HepG2 (cell line): ENCODE data around the gene COQ7. TPM values are rescaled to one million over a fixed set of nuclear protein-coding genes. Genes with fewer than 3 reads are reported as not detected.

ENCODE experiments used
- KLF11 ChIP-seq: IDR thresholded peaks from 2 replicates; pipeline ENCODE4 v1.6.1; 2016; ENCODE audit warnings: missing compliant biosample characterization
- PAX8 ChIP-seq: sonication (generic); formaldehyde crosslinking; IDR thresholded peaks from 2 replicates; pipeline ENCODE4 v1.8.0; 2022; ENCODE audit warnings: mild to moderate bottlenecking, missing genetic modification reagents, borderline replicate concordance
- RFX1 ChIP-seq: fragments of 450-650 bp; IDR thresholded peaks from 2 replicates; pipeline ENCODE4 v1.6.1; 2017
- SKI ChIP-seq: fragments of 450-650 bp; IDR thresholded peaks from one replicate; pipeline ENCODE4 v1.6.1; 2018; ENCODE audit warnings: mild to moderate bottlenecking; ENCODE audit not compliant: partially characterized antibody
- SMAD1 ChIP-seq: sonication (generic); formaldehyde crosslinking; IDR thresholded peaks from 2 replicates; pipeline ENCODE4 v1.4.0; 2020; ENCODE audit warnings: missing genetic modification reagents, low read depth, mild to moderate bottlenecking, borderline replicate concordance
- SRY ChIP-seq: sonication (generic); formaldehyde crosslinking; IDR thresholded peaks from 2 replicates; pipeline ENCODE4 v1.8.0; 2022; ENCODE audit warnings: mild to moderate bottlenecking, missing genetic modification reagents
- YEATS4 ChIP-seq: sonication (generic); formaldehyde crosslinking; IDR thresholded peaks from 2 replicates; pipeline ENCODE4 v1.4.0; 2020; ENCODE audit warnings: missing genetic modification reagents, borderline replicate concordance
- ZNF124 ChIP-seq: sonication (generic); formaldehyde crosslinking; IDR thresholded peaks from 2 replicates; pipeline ENCODE4 v1.4.0; 2020; ENCODE audit warnings: missing genetic modification reagents
- ZNF225 ChIP-seq: sonication (generic); formaldehyde crosslinking; IDR thresholded peaks from 2 replicates; pipeline ENCODE4 v1.4.0; 2020; ENCODE audit warnings: mild to moderate bottlenecking, missing genetic modification reagents
- ZNF234 ChIP-seq: sonication (generic); formaldehyde crosslinking; conservative IDR thresholded peaks from 2 replicates; pipeline ENCODE4 v1.5.1; 2020; ENCODE audit warnings: mild to moderate bottlenecking, missing genetic modification reagents
- ZNF543 ChIP-seq: sonication (generic); formaldehyde crosslinking; IDR thresholded peaks from 2 replicates; pipeline ENCODE4 v1.4.0; 2020; ENCODE audit warnings: mild to moderate bottlenecking, missing genetic modification reagents
- ZNF567 ChIP-seq: sonication (generic); formaldehyde crosslinking; IDR thresholded peaks from 2 replicates; pipeline ENCODE4 v1.8.1; 2023; ENCODE audit warnings: mild to moderate bottlenecking, missing genetic modification reagents, borderline replicate concordance
- ZNF768 ChIP-seq: sonication (generic); formaldehyde crosslinking; IDR thresholded peaks from 2 replicates; pipeline ENCODE4 v1.4.0; 2020; ENCODE audit warnings: missing genetic modification reagents
- polyA plus RNA-seq, 8 experiments: library from polyadenylated mRNA; depleted of rRNA in 3 of 8; stranded (reverse) in 7 of 8; unstranded in 1 of 8; fragments of >200 nt; fragmentation: Illumina TruSeq in 4 of 8; extraction: Trizol in 4 of 8; gene quantifications; 2 replicates each; pipeline versions ENCODE4 v1.2.1 to v1.2.3, GENCODE V29; 2011 to 2016; ENCODE audit warnings: low read depth in 4 of 8, missing spikeins in 1 of 8, mixed read lengths in 1 of 8; ENCODE audit not compliant: insufficient read depth in 1 of 8
- total RNA-seq, 5 experiments: library from RNA; depleted of rRNA; stranded (reverse); fragments of >200 nt; fragmentation: Illumina TruSeq; extraction: Trizol; gene quantifications; 2 replicates each; pipeline ENCODE4 v1.2.3, GENCODE V29; 2016; ENCODE audit warnings: low read depth in 1 of 5
- TF ChIP-seq, protein P1 (sequence below): sonication (generic); formaldehyde crosslinking; IDR thresholded peaks from 2 replicates; pipeline ENCODE4 v1.4.0; 2020; ENCODE audit warnings: missing genetic modification reagents
- TF ChIP-seq, protein P2 (sequence below): sonication (generic); formaldehyde crosslinking; IDR thresholded peaks from 2 replicates; pipeline ENCODE4 v1.4.0; 2020; ENCODE audit warnings: missing genetic modification reagents
- TF ChIP-seq, protein P3 (sequence below): IDR thresholded peaks from 2 replicates; pipeline ENCODE4 v1.4.0; 2020; ENCODE audit warnings: mild to moderate bottlenecking, missing genetic modification reagents

COQ7 gene
- total and polyA plus RNA-seq, 2 of the 13 experiments (the other 11 are each of a cell fraction or from before 2014, with no cell fraction given) = 20.1 to 45.7 TPM

DNA sequence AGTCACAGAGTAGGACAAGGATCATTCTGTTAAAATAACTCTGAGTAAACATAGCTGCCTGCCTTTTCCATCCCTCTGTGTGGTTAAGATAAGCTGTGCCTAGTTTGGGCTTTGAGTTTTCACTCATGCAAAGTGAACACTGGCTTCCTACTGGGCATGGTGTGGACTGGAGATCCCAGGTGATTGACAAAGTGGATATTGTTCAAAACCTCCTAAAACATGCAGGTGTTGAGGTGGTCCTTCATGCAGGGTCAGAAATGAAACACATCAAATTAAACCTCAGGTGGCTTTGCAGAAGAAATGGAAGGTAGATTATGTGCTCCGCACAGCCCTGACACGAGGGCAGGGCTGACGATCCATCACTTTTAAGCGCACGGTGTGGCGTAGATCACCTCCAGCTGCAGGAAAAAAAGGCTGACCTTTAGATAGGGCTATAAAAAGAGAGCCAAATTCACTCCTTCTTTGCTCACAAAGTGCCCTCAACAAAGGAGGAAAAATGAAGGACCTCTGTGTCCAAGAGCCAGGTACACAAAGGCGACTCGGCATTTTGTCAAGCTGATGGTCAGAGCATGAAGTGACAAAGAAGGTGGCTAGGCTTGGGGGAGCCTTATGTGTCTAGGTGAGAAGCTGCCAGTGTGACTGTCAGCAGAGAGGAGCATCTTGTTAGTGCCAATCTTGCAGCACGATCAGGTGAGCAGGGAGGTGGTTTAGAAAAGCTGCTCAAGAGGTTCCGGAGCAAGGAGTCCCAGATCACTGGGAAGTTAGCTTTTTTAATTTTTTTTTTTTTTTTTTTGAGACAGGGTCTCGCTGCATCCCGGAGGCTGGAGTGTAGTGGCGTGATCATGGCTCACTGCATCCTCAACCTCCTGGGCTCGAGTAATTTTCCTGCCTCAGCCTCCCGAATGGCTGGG lies 26.5 kb downstream of the COQ7 start (continued):
- TF ChIP-seq, protein P1, sequence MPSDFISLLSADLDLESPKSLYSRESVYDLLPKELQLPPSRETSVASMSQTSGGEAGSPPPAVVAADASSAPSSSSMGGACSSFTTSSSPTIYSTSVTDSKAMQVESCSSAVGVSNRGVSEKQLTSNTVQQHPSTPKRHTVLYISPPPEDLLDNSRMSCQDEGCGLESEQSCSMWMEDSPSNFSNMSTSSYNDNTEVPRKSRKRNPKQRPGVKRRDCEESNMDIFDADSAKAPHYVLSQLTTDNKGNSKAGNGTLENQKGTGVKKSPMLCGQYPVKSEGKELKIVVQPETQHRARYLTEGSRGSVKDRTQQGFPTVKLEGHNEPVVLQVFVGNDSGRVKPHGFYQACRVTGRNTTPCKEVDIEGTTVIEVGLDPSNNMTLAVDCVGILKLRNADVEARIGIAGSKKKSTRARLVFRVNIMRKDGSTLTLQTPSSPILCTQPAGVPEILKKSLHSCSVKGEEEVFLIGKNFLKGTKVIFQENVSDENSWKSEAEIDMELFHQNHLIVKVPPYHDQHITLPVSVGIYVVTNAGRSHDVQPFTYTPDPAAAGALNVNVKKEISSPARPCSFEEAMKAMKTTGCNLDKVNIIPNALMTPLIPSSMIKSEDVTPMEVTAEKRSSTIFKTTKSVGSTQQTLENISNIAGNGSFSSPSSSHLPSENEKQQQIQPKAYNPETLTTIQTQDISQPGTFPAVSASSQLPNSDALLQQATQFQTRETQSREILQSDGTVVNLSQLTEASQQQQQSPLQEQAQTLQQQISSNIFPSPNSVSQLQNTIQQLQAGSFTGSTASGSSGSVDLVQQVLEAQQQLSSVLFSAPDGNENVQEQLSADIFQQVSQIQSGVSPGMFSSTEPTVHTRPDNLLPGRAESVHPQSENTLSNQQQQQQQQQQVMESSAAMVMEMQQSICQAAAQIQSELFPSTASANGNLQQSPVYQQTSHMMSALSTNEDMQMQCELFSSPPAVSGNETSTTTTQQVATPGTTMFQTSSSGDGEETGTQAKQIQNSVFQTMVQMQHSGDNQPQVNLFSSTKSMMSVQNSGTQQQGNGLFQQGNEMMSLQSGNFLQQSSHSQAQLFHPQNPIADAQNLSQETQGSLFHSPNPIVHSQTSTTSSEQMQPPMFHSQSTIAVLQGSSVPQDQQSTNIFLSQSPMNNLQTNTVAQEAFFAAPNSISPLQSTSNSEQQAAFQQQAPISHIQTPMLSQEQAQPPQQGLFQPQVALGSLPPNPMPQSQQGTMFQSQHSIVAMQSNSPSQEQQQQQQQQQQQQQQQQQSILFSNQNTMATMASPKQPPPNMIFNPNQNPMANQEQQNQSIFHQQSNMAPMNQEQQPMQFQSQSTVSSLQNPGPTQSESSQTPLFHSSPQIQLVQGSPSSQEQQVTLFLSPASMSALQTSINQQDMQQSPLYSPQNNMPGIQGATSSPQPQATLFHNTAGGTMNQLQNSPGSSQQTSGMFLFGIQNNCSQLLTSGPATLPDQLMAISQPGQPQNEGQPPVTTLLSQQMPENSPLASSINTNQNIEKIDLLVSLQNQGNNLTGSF = 0 out of 2 replicates have a peak, but pooled peaks have one; percentile 43
- TF ChIP-seq YEATS4 (CRISPR knock-in tag) = no peak
- TF ChIP-seq, protein P2, sequence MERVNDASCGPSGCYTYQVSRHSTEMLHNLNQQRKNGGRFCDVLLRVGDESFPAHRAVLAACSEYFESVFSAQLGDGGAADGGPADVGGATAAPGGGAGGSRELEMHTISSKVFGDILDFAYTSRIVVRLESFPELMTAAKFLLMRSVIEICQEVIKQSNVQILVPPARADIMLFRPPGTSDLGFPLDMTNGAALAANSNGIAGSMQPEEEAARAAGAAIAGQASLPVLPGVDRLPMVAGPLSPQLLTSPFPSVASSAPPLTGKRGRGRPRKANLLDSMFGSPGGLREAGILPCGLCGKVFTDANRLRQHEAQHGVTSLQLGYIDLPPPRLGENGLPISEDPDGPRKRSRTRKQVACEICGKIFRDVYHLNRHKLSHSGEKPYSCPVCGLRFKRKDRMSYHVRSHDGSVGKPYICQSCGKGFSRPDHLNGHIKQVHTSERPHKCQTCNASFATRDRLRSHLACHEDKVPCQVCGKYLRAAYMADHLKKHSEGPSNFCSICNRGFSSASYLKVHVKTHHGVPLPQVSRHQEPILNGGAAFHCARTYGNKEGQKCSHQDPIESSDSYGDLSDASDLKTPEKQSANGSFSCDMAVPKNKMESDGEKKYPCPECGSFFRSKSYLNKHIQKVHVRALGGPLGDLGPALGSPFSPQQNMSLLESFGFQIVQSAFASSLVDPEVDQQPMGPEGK (CRISPR knock-in tag) = no peak
- TF ChIP-seq, protein P3, sequence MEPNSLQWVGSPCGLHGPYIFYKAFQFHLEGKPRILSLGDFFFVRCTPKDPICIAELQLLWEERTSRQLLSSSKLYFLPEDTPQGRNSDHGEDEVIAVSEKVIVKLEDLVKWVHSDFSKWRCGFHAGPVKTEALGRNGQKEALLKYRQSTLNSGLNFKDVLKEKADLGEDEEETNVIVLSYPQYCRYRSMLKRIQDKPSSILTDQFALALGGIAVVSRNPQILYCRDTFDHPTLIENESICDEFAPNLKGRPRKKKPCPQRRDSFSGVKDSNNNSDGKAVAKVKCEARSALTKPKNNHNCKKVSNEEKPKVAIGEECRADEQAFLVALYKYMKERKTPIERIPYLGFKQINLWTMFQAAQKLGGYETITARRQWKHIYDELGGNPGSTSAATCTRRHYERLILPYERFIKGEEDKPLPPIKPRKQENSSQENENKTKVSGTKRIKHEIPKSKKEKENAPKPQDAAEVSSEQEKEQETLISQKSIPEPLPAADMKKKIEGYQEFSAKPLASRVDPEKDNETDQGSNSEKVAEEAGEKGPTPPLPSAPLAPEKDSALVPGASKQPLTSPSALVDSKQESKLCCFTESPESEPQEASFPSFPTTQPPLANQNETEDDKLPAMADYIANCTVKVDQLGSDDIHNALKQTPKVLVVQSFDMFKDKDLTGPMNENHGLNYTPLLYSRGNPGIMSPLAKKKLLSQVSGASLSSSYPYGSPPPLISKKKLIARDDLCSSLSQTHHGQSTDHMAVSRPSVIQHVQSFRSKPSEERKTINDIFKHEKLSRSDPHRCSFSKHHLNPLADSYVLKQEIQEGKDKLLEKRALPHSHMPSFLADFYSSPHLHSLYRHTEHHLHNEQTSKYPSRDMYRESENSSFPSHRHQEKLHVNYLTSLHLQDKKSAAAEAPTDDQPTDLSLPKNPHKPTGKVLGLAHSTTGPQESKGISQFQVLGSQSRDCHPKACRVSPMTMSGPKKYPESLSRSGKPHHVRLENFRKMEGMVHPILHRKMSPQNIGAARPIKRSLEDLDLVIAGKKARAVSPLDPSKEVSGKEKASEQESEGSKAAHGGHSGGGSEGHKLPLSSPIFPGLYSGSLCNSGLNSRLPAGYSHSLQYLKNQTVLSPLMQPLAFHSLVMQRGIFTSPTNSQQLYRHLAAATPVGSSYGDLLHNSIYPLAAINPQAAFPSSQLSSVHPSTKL (CRISPR knock-in tag) = peak; percentile 57
- no peak for TF ChIP-seq RFX1
- 0 out of 2 replicates have a peak, but pooled peaks have one; percentile 14 for TF ChIP-seq ZNF124
- TF ChIP-seq ZNF768 = no peak
- no peak; the same call in 1 of the 2 replicates for TF ChIP-seq ZNF567 (CRISPR knock-in tag)
- peak; percentile 44; the same call in 1 of the 2 replicates for TF ChIP-seq SMAD1 (CRISPR knock-in tag)
- TF ChIP-seq KLF11 (CRISPR knock-in tag) = no peak
- no peak for TF ChIP-seq SKI
- TF ChIP-seq PAX8 (CRISPR knock-in tag) = no peak
- TF ChIP-seq ZNF234 (CRISPR knock-in tag) = no peak
- no peak for TF ChIP-seq SRY
- no peak for TF ChIP-seq ZNF225 (CRISPR knock-in tag)
- no peak for TF ChIP-seq ZNF543
